Activated T-helper 1 cell treated with Interleukin-2 at 50 U/mL for 16 hours (primary cell): ENCODE measurements around the gene HMGN4.
A peak's percentile ranks its signal among the peaks of the same experiment; 100 is the strongest.
"Not testable (repeated sequence)": the region's sequence is repeated elsewhere in the genome, so short reads cannot be mapped to it uniquely, and the experiment has no call there.

ENCODE experiments used
- DNase-seq: peaks from one replicate; pipeline ENCODE4 v3.0.0-alpha.2; 2020; ENCODE audit warnings: low read depth

Gene HMGN4

DNA sequence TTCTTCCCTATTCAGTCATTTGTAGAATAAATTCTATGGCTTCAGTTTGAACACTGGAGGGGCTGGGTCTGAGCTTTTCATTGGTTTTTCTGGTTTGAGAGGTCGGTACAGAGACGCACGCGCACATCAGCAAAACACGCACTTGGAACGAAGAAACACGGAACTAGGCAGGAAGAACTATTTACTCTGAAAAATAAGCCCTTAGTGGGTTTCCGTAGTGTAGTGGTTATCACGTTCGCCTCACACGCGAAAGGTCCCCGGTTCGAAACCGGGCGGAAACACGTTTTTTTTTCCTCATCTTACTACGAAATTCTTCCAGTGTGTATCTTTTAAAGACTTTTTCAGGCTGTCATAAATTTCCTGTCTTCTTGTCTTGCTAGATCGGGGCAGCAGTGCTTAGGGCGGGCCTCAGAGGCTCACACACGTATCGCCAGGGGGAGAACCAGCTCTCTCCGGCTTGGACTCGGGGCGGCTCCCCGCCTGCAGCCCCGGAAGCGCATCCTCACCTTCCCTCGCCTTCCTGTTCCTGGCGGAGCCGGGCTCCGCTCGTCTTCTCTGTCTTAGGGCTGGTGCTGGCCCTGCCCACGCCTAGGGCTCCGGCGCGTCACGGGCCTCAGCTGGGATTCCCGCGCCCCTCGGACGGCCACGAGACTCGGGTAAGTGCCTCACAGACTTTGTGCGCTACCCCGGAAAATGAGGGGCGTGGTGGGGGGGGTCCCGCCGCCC lies at the start of gene HMGN4:
HMGN4 (plus strand) TSS at position 521 of the 726 bp plus-strand sequence. CDS start 6,841 bp downstream, outside the sequence.
- peak; percentile 66 for DNase-seq

DNA sequence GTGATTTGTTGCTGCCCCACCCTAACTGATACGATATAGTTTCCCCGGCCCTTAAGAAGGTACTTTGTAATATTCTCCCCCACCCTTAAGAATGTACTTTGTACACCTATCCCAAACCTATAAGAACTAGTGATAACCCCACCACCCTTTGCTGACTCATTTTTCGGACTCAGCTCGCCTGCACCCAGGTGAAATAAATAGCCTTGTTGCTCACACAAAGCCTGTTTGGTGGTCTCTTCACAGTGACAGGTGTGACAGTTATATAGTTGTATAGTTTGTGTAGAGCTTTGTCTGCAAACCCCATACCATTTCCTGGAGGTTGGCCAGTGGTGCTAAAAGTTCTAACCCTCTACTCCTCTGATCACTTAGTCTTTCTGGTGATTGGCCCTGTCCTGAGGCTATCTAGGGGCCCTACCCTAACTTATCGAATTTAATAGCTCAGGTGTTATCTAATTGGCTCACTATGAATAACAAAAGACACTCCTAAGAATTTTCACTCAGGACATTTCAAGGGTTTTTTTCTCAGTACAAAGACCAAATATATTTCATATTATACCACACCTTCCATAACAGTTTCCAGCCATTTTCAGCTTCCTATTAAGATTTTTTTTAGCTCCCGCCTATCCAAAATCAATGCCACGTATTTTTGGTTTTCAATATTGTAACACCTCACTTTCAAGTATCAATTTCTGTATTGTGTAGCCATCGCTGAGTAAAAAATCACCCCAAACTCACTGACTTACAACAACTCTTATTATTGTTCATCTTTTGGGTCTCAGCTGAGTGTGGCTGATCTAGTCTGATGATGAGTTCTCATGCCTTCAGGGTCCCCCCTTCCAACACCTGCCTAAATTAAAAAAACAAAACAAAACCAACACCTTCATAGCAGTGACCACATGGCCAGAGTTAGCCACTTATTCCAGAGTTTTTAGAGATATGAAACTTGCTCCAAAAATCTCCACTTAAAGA lies 47.9 kb upstream of the HMGN4 start:
- DNase-seq, result no peak

DNA sequence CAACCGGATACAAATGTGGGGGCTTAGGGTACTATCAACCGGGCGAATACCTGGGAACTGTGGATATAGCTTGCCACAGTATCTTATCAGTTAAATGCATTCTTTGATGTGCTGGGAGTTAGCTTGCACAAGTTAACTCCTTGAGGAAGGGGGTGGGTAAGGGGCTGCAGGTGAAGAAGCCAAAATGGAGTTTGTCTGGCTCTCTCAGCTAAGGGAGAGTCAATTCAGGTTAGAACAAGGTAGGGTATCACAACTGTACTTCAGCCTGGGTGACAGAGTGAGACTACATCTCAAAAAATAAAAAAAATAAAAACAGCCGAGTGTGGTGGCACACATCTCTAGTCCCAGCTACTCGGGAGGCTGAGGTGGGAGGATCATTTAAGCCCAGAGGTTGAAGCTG lies 46.6 kb upstream of the HMGN4 start:
- DNase-seq, result no peak

DNA sequence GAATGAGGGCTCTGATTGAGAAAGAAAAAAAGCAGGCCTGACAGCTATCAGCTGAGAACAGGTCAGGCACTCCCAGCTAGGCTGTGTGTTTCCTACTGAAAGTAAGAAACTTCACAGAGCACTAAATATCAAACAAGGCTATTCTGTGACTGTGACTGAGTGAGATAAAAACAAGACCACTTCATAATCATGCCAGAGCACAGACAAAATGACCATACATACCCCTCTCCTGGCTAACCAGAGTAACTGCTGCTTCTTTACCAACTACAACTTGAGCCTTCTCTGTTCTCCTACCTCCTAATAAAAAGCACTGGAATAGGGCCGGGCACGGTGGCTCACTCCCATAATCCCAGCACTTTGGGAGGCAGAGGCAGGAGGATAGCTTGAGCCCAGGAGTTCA lies 44.9 kb upstream of the HMGN4 start:
- DNase-seq, result no peak

DNA sequence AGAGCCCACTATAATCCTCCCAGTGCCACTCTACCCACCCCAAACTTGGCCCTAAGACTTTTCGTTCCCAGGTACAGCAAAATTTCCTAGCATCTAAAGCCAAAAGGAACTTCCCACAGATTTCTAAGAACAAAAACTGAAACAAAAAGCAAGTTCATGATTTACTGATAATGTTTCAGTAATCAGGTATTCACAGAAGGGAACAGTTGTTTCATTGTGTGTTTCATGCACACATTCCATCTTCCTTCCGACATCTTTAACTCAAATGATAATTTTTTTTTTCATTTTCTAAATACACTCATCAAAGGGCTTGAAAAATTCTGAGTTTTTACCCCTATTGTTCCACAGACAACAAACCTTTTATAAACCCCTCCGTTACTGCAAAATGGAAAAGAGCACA lies 44.0 kb upstream of the HMGN4 start:
- no peak for DNase-seq

DNA sequence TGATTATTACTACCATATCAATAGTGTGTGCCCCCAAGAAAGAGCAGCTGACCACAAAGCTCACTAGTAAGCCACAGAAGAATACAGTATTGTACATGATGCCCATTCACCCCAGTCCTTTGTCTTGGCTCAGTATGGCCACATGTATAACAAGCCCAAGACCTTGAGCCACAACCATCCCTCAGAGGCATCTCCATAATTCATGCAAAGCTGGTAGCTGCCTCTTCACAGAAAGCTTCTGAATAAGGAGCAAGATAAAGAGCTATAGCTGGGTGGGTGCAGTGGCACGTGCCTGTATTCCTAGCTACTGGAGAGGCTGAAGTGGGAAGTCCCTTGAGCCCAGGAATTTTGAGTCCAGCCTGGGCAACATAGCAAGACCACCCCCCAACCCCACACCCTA lies 42.9 kb upstream of the HMGN4 start:
- DNase-seq, result no peak

DNA sequence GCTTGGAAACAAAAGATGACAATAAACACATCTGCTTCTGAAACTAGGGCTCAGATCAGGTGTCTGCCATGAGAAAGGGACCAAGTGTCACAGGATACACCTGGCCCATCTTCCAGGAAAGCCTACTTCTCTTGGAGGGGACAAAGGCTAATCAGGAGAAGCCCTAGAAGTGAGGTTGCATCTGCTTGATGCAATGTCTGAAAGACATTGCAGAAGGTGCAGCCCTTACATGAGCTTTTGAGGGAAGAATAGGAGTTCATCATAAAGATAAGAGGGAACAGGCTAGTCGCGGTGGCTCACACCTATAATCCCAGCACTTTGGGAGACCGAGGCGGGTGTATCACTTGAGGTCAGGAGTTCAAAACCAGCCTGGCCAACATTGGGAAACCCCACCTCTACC lies 40.6 kb upstream of the HMGN4 start:
- DNase-seq, result no peak

DNA sequence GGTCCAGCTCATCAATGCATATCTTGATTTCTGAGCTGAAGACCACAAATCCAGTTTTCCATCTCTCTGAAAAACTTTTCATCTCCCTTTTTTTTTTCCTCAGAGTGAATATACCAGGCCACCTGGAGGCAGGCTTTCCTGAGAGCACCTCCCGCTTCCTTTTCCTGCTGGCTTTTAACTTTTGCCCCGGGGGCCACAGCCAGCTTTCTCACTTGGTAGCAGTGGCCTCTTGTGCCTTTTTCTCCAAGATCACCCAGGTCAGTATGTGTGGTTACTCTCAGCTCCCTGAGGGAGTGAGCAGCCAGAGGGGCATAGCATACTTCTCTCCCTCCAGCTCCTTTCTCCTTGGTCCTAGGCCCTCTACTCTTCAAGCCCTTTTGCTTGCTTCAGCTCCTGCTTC lies 38.1 kb upstream of the HMGN4 start, which contains the start of gene BTN1A1:
BTN1A1 (plus strand) TSS at position 202 of the 400 bp plus-strand sequence. CDS start 984 bp downstream, outside the sequence.
- DNase-seq, result no peak

DNA sequence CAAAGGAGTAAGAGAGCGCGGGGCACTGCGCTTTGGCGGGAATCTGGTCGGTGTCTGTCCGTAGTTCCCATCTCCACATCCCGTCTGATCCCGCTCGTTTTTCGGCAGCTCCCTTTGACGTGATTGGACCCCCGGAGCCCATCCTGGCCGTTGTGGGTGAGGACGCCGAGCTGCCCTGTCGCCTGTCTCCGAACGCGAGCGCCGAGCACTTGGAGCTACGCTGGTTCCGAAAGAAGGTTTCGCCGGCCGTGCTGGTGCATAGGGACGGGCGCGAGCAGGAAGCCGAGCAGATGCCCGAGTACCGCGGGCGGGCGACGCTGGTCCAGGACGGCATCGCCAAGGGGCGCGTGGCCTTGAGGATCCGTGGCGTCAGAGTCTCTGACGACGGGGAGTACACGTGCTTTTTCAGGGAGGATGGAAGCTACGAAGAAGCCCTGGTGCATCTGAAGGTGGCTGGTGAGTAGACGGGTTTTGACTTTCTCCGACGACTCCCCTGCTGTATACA lies 36.6 kb upstream of the HMGN4 start:
- DNase-seq, result peak; percentile 20

DNA sequence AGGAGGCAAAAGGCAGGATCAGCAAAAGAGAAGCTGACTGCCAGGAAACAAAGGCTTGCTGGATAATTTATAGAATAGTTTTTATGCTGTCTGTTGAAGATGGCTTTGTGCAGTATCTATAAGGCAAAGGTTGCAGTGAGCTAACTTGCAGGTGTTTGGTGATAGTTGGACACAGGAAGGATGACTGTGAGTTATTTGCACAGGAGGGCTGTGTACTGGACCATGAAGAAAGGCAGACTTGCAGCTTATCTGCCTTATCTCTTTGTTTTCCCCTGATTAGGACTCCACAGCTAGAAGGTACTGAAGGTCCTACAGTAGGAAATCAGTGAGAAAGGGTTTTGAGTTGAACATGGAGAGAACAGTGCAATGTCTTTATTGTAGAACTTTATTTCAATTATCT lies 36.0 kb upstream of the HMGN4 start:
- DNase-seq, result no peak

DNA sequence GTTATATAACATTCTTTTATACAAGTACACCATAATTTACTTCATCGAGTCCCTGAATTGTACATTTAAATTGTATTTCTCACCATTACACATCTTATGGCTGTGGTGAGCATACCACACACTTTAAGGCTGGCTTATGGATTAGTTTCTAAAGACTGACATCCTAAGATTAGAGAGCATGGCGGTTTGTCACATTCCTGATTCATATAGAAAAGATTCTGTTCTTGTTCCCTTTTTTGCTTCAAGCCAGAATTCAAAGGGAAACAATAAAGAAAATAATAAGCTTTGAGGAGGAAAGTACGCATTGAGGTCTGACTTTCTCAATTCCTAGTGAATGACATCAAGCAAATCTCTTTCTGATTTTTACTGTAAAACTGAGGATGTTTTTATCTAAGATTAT lies 35.5 kb upstream of the HMGN4 start:
- DNase-seq, result no peak

DNA sequence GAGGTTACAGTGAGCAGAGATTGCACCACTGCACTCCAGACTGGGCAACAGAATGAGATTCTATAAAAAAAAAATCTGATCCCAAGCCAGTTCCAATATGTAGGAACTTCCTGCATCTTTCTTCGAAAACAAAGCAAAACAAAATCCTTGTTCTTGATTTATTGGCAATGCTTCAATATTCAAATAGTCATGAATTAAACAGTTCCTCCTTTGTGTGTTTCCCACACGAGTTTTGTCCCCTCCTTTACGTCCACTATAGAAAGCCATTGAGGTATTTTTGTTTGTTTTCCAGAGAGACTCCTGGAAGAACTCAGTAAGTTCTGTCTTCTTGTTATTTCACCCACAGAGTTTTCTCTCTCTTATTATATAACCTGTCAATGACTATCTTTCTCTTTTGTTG lies 30.5 kb upstream of the HMGN4 start:
- no peak for DNase-seq

DNA sequence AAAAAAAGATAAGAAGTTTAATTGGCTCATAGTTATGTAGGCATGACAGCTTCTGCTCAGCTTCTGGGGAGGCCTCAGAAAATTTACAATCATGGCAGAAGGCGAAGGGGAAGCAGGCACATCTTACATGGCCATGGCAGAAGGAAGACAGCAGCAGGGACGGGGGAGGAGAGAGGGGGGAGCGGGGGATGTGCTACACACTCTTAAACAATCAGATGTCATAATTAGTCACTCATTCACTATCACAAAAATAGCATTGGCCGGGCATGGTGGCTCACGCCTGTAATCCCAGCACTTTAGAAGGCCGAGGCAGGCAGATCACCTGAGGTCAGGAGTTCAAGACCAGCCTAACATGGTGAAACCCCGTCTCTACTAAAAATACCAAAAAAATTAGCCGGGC lies 27.1 kb upstream of the HMGN4 start:
- not testable (repeated sequence) for DNase-seq

DNA sequence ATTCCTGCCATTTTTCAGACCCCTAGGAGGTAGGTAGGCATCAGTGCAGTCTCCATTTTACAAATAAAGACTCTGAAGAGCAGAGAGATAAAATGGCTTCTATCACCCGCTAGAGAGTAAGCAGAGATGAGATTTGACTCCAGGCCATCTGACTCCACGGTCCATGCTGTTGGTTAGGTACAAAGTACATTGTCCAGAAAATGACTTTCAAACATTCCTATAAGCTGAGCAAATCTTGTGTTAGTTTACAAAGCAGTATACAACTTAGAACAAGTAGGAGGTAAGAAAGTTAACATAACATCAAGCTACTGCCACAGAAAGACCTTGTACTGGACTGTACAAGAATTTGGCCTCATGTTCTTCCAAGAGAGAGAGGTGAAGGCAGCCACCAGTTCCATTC lies 23.2 kb upstream of the HMGN4 start:
- DNase-seq, result no peak

DNA sequence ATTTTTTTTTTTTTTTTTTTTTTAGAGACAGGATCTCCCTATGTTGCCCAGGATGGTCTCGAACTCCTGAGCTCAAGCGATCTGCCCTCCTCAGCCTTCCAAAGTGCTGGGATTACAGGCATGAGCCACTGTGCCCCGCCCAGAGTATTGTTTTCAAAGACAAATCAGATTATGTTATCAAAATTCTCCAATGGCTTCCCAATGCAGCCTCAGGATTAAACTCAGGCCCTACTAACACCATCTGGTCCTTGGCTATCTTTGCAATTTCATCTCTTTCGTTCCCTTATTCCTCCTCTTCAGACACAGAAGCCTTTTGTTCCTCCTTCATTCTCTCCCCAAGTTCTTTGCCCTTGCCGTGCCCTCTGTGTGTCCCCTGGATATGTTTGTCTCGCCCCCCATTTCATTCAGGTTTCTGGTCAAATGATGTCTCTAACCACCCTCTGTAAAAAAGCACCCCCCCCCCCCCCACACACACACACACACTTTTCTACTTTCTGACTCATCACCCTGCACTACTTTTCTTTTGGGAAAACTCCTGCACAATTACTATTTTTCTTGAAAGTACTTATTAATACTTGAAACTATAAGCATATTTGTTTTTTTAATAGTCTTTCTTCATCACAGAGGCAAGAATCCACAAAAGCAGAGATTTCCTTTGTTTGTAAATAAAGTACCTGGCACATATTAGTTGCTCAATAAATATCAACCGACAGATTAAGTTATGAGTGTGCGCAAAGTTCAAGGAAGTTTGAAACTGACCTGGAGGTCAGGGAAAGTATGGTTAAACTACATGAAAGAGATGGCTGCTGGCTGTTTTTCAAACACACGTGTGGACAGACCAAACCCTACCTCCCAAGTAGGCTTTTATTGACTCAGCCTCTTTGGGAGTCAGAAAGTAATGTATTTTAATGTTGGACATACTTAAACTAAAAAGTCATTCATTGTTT lies 21.4 kb upstream of the HMGN4 start:
- no peak for DNase-seq

DNA sequence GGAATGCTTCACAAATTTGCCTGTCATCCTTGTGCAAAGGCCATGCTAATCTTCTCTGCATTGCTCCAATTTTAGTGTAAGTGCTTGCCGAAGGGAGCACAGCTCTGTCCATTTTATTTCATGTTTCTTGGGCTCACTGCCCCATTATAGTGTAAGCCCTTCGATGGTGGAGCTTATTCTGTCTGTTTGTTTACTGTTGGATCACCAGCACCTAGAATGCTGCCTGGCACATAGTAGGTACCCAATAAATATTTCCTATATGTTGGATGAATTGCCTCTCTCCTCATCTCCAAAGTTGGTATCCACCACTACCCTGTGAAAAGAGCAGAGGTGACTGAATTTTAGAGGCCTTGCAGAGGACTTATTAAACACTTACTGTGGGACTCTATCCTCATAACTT lies 18.8 kb upstream of the HMGN4 start:
- DNase-seq, result no peak

DNA sequence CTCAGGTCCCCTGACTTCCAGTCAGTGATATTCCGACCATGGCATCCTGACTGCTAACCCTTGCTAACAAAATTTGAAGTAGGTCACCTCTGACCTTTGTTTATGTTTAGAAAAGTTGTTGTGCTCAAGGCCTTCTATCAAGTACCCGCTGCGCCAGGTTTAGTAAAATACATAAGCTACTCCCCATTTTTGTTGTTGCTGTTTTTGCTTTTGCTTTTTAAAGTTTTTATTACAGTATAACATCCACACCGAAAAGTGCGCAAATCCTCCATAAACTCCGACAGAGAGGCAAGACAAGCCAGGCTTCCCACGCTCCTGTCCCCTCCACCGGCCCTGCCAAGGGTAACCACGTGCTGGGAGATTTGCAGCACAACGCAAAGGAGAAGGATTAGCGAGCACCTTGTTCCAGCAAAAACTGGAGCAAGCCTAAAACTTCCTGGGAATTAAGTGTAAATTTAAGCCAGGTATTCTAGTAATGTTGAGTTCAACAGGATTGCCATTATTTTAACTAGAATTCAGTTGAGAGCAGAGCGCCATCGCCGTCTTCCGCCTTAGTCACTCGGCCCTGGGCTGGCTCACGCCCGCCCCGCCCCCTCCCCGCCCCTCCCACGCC lies 17.8 kb upstream of the HMGN4 start:
- DNase-seq, result no peak

DNA sequence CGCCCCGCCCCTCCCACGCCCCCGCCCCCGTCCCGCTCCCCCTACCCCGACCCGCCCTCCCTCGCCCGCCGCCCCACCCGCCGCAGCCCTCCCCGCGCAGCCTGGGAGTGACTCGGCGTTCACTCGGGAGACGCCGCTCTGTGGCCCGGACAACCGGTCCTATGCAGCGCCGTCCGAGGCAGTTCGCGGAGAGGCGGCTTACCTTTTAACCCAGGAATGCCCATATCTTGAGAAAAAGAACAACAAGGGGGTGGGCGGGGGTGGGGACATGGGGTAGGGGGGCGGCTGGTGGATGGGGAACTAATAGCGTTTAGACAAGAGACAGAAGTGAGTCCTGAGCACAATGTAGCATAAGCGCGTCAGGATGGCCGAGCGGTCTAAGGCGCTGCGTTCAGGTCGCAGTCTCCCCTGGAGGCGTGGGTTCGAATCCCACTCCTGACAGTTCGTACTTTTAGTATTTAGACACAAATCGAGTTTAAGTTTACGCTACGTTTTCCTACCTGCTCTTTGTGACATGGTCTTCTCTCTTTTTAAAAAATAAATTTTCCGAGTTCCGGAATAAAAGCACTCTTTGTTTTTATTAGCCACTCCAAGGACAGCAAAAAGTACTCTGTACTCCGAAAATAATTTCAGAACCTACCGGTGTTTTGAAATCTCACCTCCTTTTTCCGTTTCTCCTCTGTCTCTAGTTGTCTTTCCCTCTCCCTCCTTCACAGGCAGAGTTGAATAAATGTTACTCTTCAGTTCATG lies 17.1 kb upstream of the HMGN4 start:
- DNase-seq, result peak; percentile 79

DNA sequence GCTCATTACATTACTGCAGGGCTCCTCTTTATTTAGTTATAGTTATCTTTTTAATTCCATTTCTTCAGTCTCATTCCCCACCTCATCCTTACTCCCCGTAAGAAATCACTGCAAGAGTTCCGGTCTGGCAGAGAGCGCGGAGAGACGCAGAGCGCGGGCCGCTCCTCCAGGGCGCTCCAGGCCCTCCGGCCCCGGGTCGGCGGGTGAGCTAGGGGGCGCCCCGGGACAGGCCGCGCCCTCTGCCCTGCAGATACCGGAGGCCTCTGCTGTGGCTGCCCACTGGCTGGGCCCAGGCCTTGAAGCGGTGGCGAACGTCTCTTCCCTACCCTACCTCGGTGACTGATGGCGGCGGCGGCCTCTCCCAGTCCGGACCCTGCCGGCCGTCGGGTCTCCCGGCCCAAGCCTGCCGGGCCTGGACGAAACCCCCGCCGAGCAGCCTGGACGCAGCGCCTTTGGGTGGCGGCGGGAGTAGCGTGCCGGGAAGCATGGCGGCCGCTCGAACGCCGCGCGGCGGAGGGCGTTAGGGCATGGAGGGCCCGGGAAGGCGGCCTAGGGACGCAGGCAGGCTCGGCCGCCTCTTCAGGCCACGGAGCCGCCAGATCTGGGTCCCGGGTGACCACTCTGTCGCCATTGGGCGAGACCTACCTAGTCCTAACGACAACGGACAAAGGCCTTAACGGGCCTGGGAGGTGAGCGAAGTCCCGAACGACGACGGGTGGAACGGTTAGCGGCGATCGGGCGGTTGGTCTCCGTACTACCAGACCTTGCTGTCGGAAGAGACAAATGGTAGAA lies 16.4 kb upstream of the HMGN4 start:
- peak; percentile 63 for DNase-seq
